Naive thymus-derived CD4-positive, alpha-beta T cell (primary cell): Measurements from ENCODE around the gene SLC35G1. TPM values are rescaled to one million over a fixed set of nuclear protein-coding genes. Genes with fewer than 3 reads are reported as not detected.
A peak's percentile ranks its signal among the peaks of the same experiment; 100 is the strongest.

Experiments
- ATAC-seq: fragments of 150-1000 bp; cut with Tn5 transposase; 2 replicates; pipeline ENCODE4 v1.10.0; 2021; ENCODE audit warnings: mild to moderate bottlenecking, moderate library complexity
- CTCF ChIA-PET: fragments of 350-600 bp; sonication (Branson Sonifier 250); formaldehyde crosslinking; loops from one replicate; lab custom pipeline; 2021; ENCODE audit warnings: antibody characterized with exemption; lab: Charles Lee
- POLR2A ChIA-PET: fragments of 350-600 bp; sonication (Branson Sonifier 250); formaldehyde crosslinking; loops from one replicate; lab custom pipeline; 2021; ENCODE audit warnings: antibody characterized with exemption, inconsistent platforms; lab: Charles Lee
- DNase-seq, 9 donors: peaks; one replicate each; pipeline versions ENCODE4 v3.0.0 to v3.0.0-alpha.2; 2020 to 2022; ENCODE audit warnings: mixed read lengths in 1 of 9
- H3K27ac ChIP-seq: one replicate; pipeline ENCODE4 v1.7.0; 2013; ENCODE audit warnings: mild to moderate bottlenecking, low read depth, low read length, moderate library complexity
- H3K27me3 ChIP-seq, 2 donors: one replicate each; pipeline ENCODE4 v1.7.0; 2013; ENCODE audit warnings: low read length in 2 of 2, mild to moderate bottlenecking in 2 of 2, moderate library complexity in 2 of 2; ENCODE audit not compliant: control insufficient read depth in 2 of 2, insufficient read depth in 2 of 2
- H3K36me3 ChIP-seq, 3 experiments: 1 replicate in 2 of 3; 2 replicates in 1 of 3; pipeline ENCODE4 v1.7.0; 2013; ENCODE audit warnings: low read length in 3 of 3, mild to moderate bottlenecking in 3 of 3, moderate library complexity in 1 of 3; ENCODE audit not compliant: insufficient read depth in 3 of 3, control insufficient read depth in 2 of 3
- H3K4me1 ChIP-seq, 2 donors: one replicate each; pipeline ENCODE4 v1.7.0; 2013; ENCODE audit warnings: low read length in 2 of 2, mild to moderate bottlenecking in 2 of 2, moderate library complexity in 1 of 2; ENCODE audit not compliant: control insufficient read depth in 2 of 2, insufficient read depth in 2 of 2
- H3K4me3 ChIP-seq: 2 replicates; pipeline ENCODE4 v1.7.0; 2013; ENCODE audit warnings: mild to moderate bottlenecking, low read length
- H3K9me3 ChIP-seq, 3 experiments: 1 replicate in 2 of 3; 2 replicates in 1 of 3; pipeline ENCODE4 v1.7.0; 2013; ENCODE audit warnings: low read length in 3 of 3; ENCODE audit not compliant: control insufficient read depth in 2 of 3
- H3K27ac Mint-ChIP-seq, 9 donors: one replicate each; pipeline ENCODE4 v1.8.0; 2020 to 2022; ENCODE audit warnings: mixed read lengths in 9 of 9, mild to moderate bottlenecking in 8 of 9, moderate library complexity in 5 of 9, inconsistent platforms in 2 of 9
- H3K27me3 Mint-ChIP-seq, 5 donors: one replicate each; pipeline ENCODE4 v1.8.0; 2021 to 2022; ENCODE audit warnings: mixed read lengths in 5 of 5, mild to moderate bottlenecking in 1 of 5
- H3K36me3 Mint-ChIP-seq, 5 donors: one replicate each; pipeline ENCODE4 v1.8.0; 2020 to 2022; ENCODE audit warnings: mixed read lengths in 5 of 5, mild to moderate bottlenecking in 3 of 5, inconsistent platforms in 1 of 5
- H3K4me1 Mint-ChIP-seq, 7 donors: one replicate each; pipeline ENCODE4 v1.8.0; 2020 to 2022; ENCODE audit warnings: mixed read lengths in 7 of 7, mild to moderate bottlenecking in 3 of 7, inconsistent platforms in 1 of 7
- H3K4me3 Mint-ChIP-seq, 10 donors: one replicate each; pipeline ENCODE4 v1.8.0; 2020 to 2022; ENCODE audit warnings: mild to moderate bottlenecking in 10 of 10, mixed read lengths in 10 of 10, moderate library complexity in 6 of 10, inconsistent platforms in 2 of 10
- H3K9me3 Mint-ChIP-seq, 11 donors: one replicate each; pipeline ENCODE4 v1.8.0; 2020 to 2022; ENCODE audit warnings: mixed read lengths in 11 of 11, mild to moderate bottlenecking in 4 of 11, inconsistent platforms in 1 of 11, moderate library complexity in 1 of 11
- intact Hi-C, 2 donors: fragments of 100-400 bp; cut with micrococcal nuclease; formaldehyde crosslinking; loops; one replicate each; pipeline ENCODE4 v1.15.1; 2023
- polyA plus RNA-seq, 2 donors: library from polyadenylated mRNA; unstranded; fragments of 300-500 nt; fragmentation: Illumina TruSeq; gene quantifications; one replicate each; pipeline ENCODE4 v1.2.3, GENCODE V29; 2021
- total RNA-seq, 6 experiments: library from RNA in 5 of 6; stranded (reverse) in 5 of 6; gene quantifications; 1 replicate in 5 of 6; 2 replicates in 1 of 6; pipeline ENCODE4 v1.2.3 and lab custom pipeline; 2021 to 2026

SLC35G1 gene
- total and polyA plus RNA-seq, 7 experiments from 2014 or later, result 2.4 to 7.2 (median 4.5) TPM

GRCh38 chr10:93916257-93917063 lies 22.7 kb downstream of the SLC35G1 start:
- Mint-ChIP-seq H3K36me3 (peaks cover 0 to 15% (median 4%) of the 10 kb centered on the region in 5 donors), H3K4me3 (peak overlapping the region in 3 of 10 donors; percentile 15 to 42 (median 40)), H3K27ac (peak overlapping the region in 1 of 9 donors; percentile 67), H3K4me1 (peaks cover 0 to 7% (median 2%) of the 10 kb centered on the region in 7 donors), H3K27me3 (no peaks in the 10 kb centered on the region), H3K9me3 (peaks cover 0 to 3% (median 0%) of the 10 kb centered on the region in 11 donors)
- Histone ChIP-seq H3K9me3 (no peaks in the 10 kb centered on the region), H3K27me3 (no peaks in the 10 kb centered on the region), H3K27ac (no peak overlapping the region), H3K36me3 (no peaks in the 10 kb centered on the region), H3K4me1 (no peaks in the 10 kb centered on the region), H3K4me3 (no peak overlapping the region)
- ATAC-seq, result no peak
- DNase-seq, result no peak
- CTCF ChIA-PET, result interaction anchor here (0.6 to 2.2 kb wide), 8 partner anchors 10 to 405 kb away, joined by 3 to 11 read pairs (median 3); no protein-coding TSS in a partner anchor
- intact Hi-C loops, result loop anchor here in 1 of 2 donors (5.0 kb wide), 1 partner anchor 526 kb away; no protein-coding TSS in a partner anchor
- POLR2A ChIA-PET, result no interaction called here

DNA sequence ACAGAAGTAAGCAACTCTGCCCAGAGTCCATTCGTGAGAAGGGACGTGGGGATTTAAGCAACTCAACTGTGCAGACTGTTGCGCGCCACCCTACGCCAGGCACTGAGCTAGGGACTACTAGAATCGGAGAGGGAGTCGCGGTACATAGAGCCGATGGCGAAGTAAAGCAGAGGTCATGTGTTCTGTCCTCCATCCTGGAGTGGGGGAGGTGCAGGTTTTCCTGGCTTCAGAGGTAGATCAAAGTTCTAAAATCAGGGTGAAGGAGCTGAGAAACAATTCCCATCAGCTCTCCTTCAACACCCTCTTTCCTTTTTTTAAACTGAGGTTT lies 23.2 kb downstream of the SLC35G1 start:
- H3K4me1 ChIP-seq, result no peaks in the 10 kb centered on the region
- H3K36me3 ChIP-seq, result no peaks in the 10 kb centered on the region
- H3K27ac ChIP-seq, result no peak overlapping the region
- ATAC-seq (no peak), DNase-seq (no peak)
- peaks cover 0 to 7% (median 2%) of the 10 kb centered on the region in 7 donors for H3K4me1 Mint-ChIP-seq
- H3K9me3 ChIP-seq, result no peaks in the 10 kb centered on the region
- ChIA-PET POLR2A (no interaction called here), CTCF (interaction anchor here (0.6 to 2.2 kb wide), 6 partner anchors 11 to 704 kb away, joined by 3 to 11 read pairs (median 3); no protein-coding TSS in a partner anchor)
- no peak overlapping the region for H3K4me3 ChIP-seq
- H3K9me3 Mint-ChIP-seq, result peaks cover 0 to 3% (median 0%) of the 10 kb centered on the region in 11 donors
- no peaks in the 10 kb centered on the region for H3K27me3 Mint-ChIP-seq
- peak overlapping the region in 1 of 9 donors; percentile 67 for H3K27ac Mint-ChIP-seq
- H3K36me3 Mint-ChIP-seq, result peaks cover 0 to 11% (median 0%) of the 10 kb centered on the region in 5 donors
- no peaks in the 10 kb centered on the region for H3K27me3 ChIP-seq
- H3K4me3 Mint-ChIP-seq, result peak overlapping the region in 3 of 10 donors; percentile 15 to 42 (median 40)
- intact Hi-C loops, result loop anchor here in 1 of 2 donors (5.0 kb wide), 1 partner anchor 525 kb away; no protein-coding TSS in a partner anchor

- H3K27ac ChIP-seq, result no peak overlapping the region
- ATAC-seq (no peak), DNase-seq (no peak)
- peak overlapping the region in 1 of 9 donors; percentile 54 for H3K27ac Mint-ChIP-seq
- no peaks in the 10 kb centered on the region for H3K4me1 ChIP-seq
- peaks cover 0 to 11% (median 0%) of the 10 kb centered on the region in 5 donors for H3K36me3 Mint-ChIP-seq
- peaks cover 0 to 3% (median 0%) of the 10 kb centered on the region in 11 donors for H3K9me3 Mint-ChIP-seq
- H3K27me3 Mint-ChIP-seq, result no peaks in the 10 kb centered on the region
- intact Hi-C loops, result loop anchor here in 1 of 2 donors (5.0 kb wide), 1 partner anchor 524 kb away; no protein-coding TSS in a partner anchor
- no peak overlapping the region for H3K4me3 ChIP-seq
- POLR2A ChIA-PET, result no interaction called here
- H3K4me3 Mint-ChIP-seq, result no peak overlapping the region
- H3K4me1 Mint-ChIP-seq, result peaks cover 0 to 7% (median 2%) of the 10 kb centered on the region in 7 donors
- H3K27me3 ChIP-seq, result no peaks in the 10 kb centered on the region
- no peaks in the 10 kb centered on the region for H3K9me3 ChIP-seq
- no peaks in the 10 kb centered on the region for H3K36me3 ChIP-seq
- CTCF ChIA-PET, result interaction anchor here (0.6 to 2.2 kb wide), 3 partner anchors 12 to 705 kb away, joined by 3 to 8 read pairs (median 3); no protein-coding TSS in a partner anchor
Measured at GRCh38 chr10:93917821-93918220, 24.0 kb downstream of the SLC35G1 start.

DNA sequence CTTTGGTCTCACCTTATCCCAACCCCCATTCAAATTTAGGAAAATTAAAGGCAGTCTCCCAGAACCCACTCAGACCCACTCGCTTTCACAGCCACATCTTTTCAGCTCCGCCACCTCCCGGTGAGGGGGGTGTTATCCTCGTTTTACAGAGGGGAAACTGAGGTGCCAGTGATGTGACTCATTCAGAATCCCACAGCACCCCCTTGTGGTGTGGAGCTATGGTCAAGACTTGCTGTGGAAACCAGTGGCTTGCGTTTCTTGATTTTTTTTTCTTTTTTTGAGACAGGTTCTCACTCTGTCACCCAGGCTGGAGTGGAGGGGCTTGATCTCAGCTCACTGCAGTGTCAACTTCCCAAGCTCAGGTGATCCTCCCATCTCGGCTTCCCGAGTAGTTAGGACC lies 27.6 kb downstream of the SLC35G1 start:
- H3K4me3 Mint-ChIP-seq, result no peak overlapping the region
- H3K9me3 Mint-ChIP-seq, result peaks cover 0 to 3% (median 0%) of the 10 kb centered on the region in 11 donors
- no peaks in the 10 kb centered on the region for H3K4me1 ChIP-seq
- peak in 7 of 9 donors; percentile 11 to 28 (median 25) for DNase-seq
- no peak overlapping the region for H3K4me3 ChIP-seq
- no peak overlapping the region for H3K27ac ChIP-seq
- peaks cover 0 to 5% (median 0%) of the 10 kb centered on the region in 5 donors for H3K27me3 Mint-ChIP-seq
- no peaks in the 10 kb centered on the region for H3K9me3 ChIP-seq
- ATAC-seq, result no peak
- H3K27ac Mint-ChIP-seq, result no peak overlapping the region
- H3K36me3 ChIP-seq, result no peaks in the 10 kb centered on the region
- intact Hi-C loops, result loop anchor here (1.0 to 5.0 kb wide), 3 partner anchors 99 to 367 kb away; no protein-coding TSS in a partner anchor
- ChIA-PET POLR2A (no interaction called here), CTCF (interaction anchor here (0.6 to 1.5 kb wide), 8 partner anchors 11 to 399 kb away, joined by 3 to 7 read pairs (median 3); no protein-coding TSS in a partner anchor)
- peaks cover 0 to 6% (median 2%) of the 10 kb centered on the region in 7 donors for H3K4me1 Mint-ChIP-seq
- peaks cover 0 to 23% (median 0%) of the 10 kb centered on the region in 5 donors for H3K36me3 Mint-ChIP-seq
- no peaks in the 10 kb centered on the region for H3K27me3 ChIP-seq

DNA sequence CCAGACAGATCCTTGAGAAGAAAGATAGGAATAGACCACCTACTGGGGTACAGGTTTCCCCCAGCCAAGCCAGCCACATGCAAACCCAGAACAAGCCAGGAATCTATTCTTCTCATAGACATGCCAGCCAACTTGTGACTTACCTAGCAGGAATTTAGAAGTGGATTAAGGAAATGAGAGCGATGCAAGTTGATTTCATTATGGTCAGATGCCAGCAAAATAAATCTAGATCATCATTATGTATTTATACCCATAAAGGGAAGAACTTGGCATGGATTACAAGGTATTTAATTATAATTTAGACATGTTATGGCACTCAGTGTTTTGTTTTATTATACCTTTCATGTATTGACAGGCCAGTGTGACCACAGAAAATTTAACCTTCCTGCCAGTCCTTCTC lies 32.8 kb downstream of the SLC35G1 start:
- peaks cover 2 to 23% (median 8%) of the 10 kb centered on the region in 11 donors for H3K9me3 Mint-ChIP-seq
- ChIA-PET POLR2A (no interaction called here), CTCF (no interaction called here)
- DNase-seq, result no peak
- H3K4me3 Mint-ChIP-seq, result peak overlapping the region in 1 of 10 donors; percentile 41
- Histone ChIP-seq H3K27ac (no peak overlapping the region), H3K36me3 (no peaks in the 10 kb centered on the region), H3K27me3 (no peaks in the 10 kb centered on the region), H3K4me3 (no peak overlapping the region), H3K9me3 (no peaks in the 10 kb centered on the region), H3K4me1 (no peaks in the 10 kb centered on the region)
- peaks cover 0 to 10% (median 2%) of the 10 kb centered on the region in 5 donors for H3K27me3 Mint-ChIP-seq
- intact Hi-C loops, result no loop called here
- H3K27ac Mint-ChIP-seq, result no peak overlapping the region
- ATAC-seq, result no peak
- H3K4me1 Mint-ChIP-seq, result no peaks in the 10 kb centered on the region
- peaks cover 0 to 26% (median 0%) of the 10 kb centered on the region in 5 donors for H3K36me3 Mint-ChIP-seq

DNA sequence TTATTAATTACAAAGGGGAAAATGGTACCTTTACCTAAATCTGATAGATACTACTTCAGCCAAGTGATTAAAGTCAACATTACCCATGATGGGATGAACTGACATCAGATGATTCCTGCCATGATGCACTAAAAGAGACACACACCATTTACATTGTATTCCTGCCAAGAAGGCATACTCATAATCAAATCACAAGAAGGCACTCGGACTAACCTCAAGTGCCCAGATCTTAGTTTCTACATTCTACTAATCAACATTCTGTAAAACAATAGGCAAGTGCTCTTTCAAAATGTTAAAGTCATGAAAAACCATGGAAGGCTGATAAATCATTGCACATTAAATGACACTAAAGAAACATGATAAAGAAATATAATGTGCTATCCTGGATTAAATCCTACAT lies 44.4 kb downstream of the SLC35G1 start:
- ATAC-seq (no peak), DNase-seq (no peak)
- H3K27ac Mint-ChIP-seq, result no peak overlapping the region
- no peaks in the 10 kb centered on the region for H3K4me1 Mint-ChIP-seq
- ChIA-PET POLR2A (no interaction called here), CTCF (interaction anchor here (0.6 kb wide), 1 partner anchor 278 kb away, joined by 3 read pairs; no protein-coding TSS in a partner anchor)
- H3K4me1 ChIP-seq, result no peaks in the 10 kb centered on the region
- no peaks in the 10 kb centered on the region for H3K36me3 ChIP-seq
- no peaks in the 10 kb centered on the region for H3K9me3 ChIP-seq
- H3K4me3 ChIP-seq, result no peak overlapping the region
- peaks cover 0 to 13% (median 3%) of the 10 kb centered on the region in 11 donors for H3K9me3 Mint-ChIP-seq
- no peak overlapping the region for H3K27ac ChIP-seq
- no peaks in the 10 kb centered on the region for H3K27me3 ChIP-seq
- H3K36me3 Mint-ChIP-seq, result no peaks in the 10 kb centered on the region
- no peak overlapping the region for H3K4me3 Mint-ChIP-seq
- intact Hi-C loops, result no loop called here
- H3K27me3 Mint-ChIP-seq, result no peaks in the 10 kb centered on the region
